ENCODE data around the gene SYVN1. TPM values are rescaled to one million over a fixed set of nuclear protein-coding genes. Genes with fewer than 3 reads are reported as not detected.

Gene SYVN1
- total RNA-seq, 1 experiment from 2014 or later, result 45.9 TPM

- peak overlapping the region; percentile 39 for H3K27ac ChIP-seq (ENCODE audit: low read depth, low read length)
- peaks cover 5 to 24% of the 10 kb centered on the region in 2 experiments; a peak in 3 of 4 replicates for H3K4me1 ChIP-seq (ENCODE audit: control insufficient read depth in 1 of 2, insufficient read depth in 2 of 2, low read length in 2 of 2)
- peak overlapping the region; percentile 31; the same call in 1 of the 2 replicates for H3K4me2 ChIP-seq (ENCODE audit: low read length)
- H3K27me3 ChIP-seq (ENCODE audit: insufficient read depth, low read length), result no peaks in the 10 kb centered on the region
- BruUV-seq (replicated peaks), result no TSS peak
- CTCF ChIA-PET, result no interaction called here
- no peak overlapping the region for H3K4me3 ChIP-seq (replicated peaks in 1 of 2; ENCODE audit: low read depth in 1 of 2, low read length in 2 of 2)
- TF ChIP-seq RAD21 (IDR thresholded peaks at IDR 0.05; ENCODE audit: low read depth), result peak; percentile 59
- TF ChIP-seq ELF1 (IDR thresholded peaks at IDR 0.05; ENCODE audit: borderline replicate concordance, low read depth), result no peak
- TF ChIP-seq, protein P1, sequence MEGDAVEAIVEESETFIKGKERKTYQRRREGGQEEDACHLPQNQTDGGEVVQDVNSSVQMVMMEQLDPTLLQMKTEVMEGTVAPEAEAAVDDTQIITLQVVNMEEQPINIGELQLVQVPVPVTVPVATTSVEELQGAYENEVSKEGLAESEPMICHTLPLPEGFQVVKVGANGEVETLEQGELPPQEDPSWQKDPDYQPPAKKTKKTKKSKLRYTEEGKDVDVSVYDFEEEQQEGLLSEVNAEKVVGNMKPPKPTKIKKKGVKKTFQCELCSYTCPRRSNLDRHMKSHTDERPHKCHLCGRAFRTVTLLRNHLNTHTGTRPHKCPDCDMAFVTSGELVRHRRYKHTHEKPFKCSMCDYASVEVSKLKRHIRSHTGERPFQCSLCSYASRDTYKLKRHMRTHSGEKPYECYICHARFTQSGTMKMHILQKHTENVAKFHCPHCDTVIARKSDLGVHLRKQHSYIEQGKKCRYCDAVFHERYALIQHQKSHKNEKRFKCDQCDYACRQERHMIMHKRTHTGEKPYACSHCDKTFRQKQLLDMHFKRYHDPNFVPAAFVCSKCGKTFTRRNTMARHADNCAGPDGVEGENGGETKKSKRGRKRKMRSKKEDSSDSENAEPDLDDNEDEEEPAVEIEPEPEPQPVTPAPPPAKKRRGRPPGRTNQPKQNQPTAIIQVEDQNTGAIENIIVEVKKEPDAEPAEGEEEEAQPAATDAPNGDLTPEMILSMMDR (IDR thresholded peaks at IDR 0.05 in 2 of 3, conservative IDR thresholded peaks at IDR 0.05 in 1 of 3; ENCODE audit: borderline replicate concordance in 1 of 3, insufficient read depth in 1 of 3, low read depth in 2 of 3, low read length in 2 of 3), result peak; percentile 52 to 83 (median 78); a peak in 5 of 6 replicates
- no peaks in the 10 kb centered on the region for H4K20me1 ChIP-seq (ENCODE audit: insufficient read depth)
- H3K9me3 ChIP-seq (ENCODE audit: control insufficient read depth in 1 of 2, insufficient read depth in 1 of 2, low read depth in 1 of 2, low read length in 2 of 2), result no peaks in the 10 kb centered on the region
- intact Hi-C loops (cut with micrococcal nuclease), result loop anchor here (5.0 kb wide), 1 partner anchor 66 kb away; the partner anchor contains the start of gene ARL2
- DNase-seq (ENCODE audit: low read depth, low spot score) (peak; percentile 29), ATAC-seq (peak; percentile 88)
- H3K9me2 ChIP-seq (ENCODE audit: insufficient read depth), result no peaks in the 10 kb centered on the region
- RAD21 ChIA-PET (ENCODE audit: low non-redundant PET in 1 of 2, low total read pairs in 2 of 2, uncharacterized antibody in 2 of 2, unreplicated experiment in 2 of 2), result no interaction called here
- H3K79me2 ChIP-seq (ENCODE audit: insufficient read depth, low read length), result peaks cover 65% of the 10 kb centered on the region
- peak overlapping the region; percentile 15; the same call in 1 of the 2 replicates for H3K9ac ChIP-seq (ENCODE audit: low read length)
- peaks cover 14 to 49% of the 10 kb centered on the region in 2 experiments; a peak in 2 of 4 replicates for H3K36me3 ChIP-seq (ENCODE audit: control insufficient read depth in 1 of 2, insufficient read depth in 2 of 2, low read length in 2 of 2)
- no peak overlapping the region for H2AFZ ChIP-seq (ENCODE audit: low read depth, low read length, poor library complexity, severe bottlenecking)
- POLR2A ChIA-PET, result interaction anchor here (0.8 kb wide), 1 partner anchor 34 kb away, joined by 3 read pairs; the partner anchor contains the start of gene TM7SF2
Observed at GRCh38 chr11:65078151-65078550, 56.2 kb downstream of the SYVN1 start.

DNA sequence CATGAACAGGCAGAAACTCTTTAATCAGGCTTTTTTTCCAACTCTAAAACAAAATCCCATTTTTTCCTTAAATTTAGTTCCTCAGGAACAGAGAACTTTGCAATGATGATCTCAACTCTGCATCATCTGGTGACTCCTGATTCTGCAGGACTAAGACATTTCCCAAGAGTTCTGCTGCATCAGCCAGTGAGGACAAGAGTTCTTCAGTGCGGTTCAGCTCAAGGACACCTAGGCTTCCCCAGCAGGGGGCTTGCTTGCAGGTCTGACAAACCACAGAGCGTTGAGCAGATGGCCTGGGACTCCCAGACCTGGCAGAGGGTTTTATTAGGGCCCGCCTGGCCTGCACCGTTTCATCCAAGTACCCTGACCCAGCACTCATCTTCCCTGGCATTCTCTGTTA, 56.9 kb downstream of the SYVN1 start:
- Histone ChIP-seq H3K27me3 (ENCODE audit: insufficient read depth, low read length) (no peaks in the 10 kb centered on the region), H3K27ac (ENCODE audit: low read depth, low read length) (no peak overlapping the region; the same call in 1 of the 2 replicates), H3K9me3 (ENCODE audit: control insufficient read depth in 1 of 2, insufficient read depth in 1 of 2, low read depth in 1 of 2, low read length in 2 of 2) (no peaks in the 10 kb centered on the region), H2AFZ (ENCODE audit: low read depth, low read length, poor library complexity, severe bottlenecking) (no peak overlapping the region), H3K4me2 (ENCODE audit: low read length) (no peak overlapping the region), H4K20me1 (ENCODE audit: insufficient read depth) (no peaks in the 10 kb centered on the region), H3K79me2 (ENCODE audit: insufficient read depth, low read length) (peaks cover 58% of the 10 kb centered on the region), H3K9ac (ENCODE audit: low read length) (no peak overlapping the region), H3K4me3 (replicated peaks in 1 of 2; ENCODE audit: low read depth in 1 of 2, low read length in 2 of 2) (no peak overlapping the region), H3K36me3 (ENCODE audit: control insufficient read depth in 1 of 2, insufficient read depth in 2 of 2, low read length in 2 of 2) (peaks cover 14 to 49% of the 10 kb centered on the region in 2 experiments; a peak in 2 of 4 replicates), H3K4me1 (ENCODE audit: control insufficient read depth in 1 of 2, insufficient read depth in 2 of 2, low read length in 2 of 2) (peaks cover 0 to 18% of the 10 kb centered on the region in 2 experiments; a peak in 3 of 4 replicates), H3K9me2 (ENCODE audit: insufficient read depth) (no peaks in the 10 kb centered on the region)
- BruUV-seq (replicated peaks), result no TSS peak
- RAD21 ChIA-PET (ENCODE audit: low non-redundant PET in 1 of 2, low total read pairs in 2 of 2, uncharacterized antibody in 2 of 2, unreplicated experiment in 2 of 2), result no interaction called here
- intact Hi-C loops (cut with micrococcal nuclease), result loop anchor here (5.0 kb wide), 1 partner anchor 65 kb away; the partner anchor contains the start of gene ARL2
- ATAC-seq, result peak; percentile 19; the same call in 1 of the 2 replicates
- DNase-seq (ENCODE audit: low read depth, low spot score), result no peak
- no peak for TF ChIP-seq RAD21 (IDR thresholded peaks at IDR 0.05; ENCODE audit: low read depth)
- TF ChIP-seq EZH2phosphoT487 (IDR thresholded peaks at IDR 0.05; ENCODE audit: borderline replicate concordance), result no peak
- CTCF ChIA-PET, result no interaction called here
- POLR2A ChIA-PET, result no interaction called here

Small RNAs within 50 kb of the gene (microRNA-seq; reads per million reads assigned to microRNA genes)
- gene MIR6751 (ENCODE audit: borderline number of aligned reads), result not detected

Other genes with a start within 250 kb of the SYVN1 start
- gene ATG2A, start 217.3 kb downstream of the SYVN1 start, total RNA-seq (2021; ENCODE audit: unreplicated experiment), result 24.7 TPM
- gene PPP2R5B, start 209.8 kb downstream of the SYVN1 start, total RNA-seq (2021; ENCODE audit: unreplicated experiment), result 10.9 TPM
- gene GPHA2, start 198.6 kb downstream of the SYVN1 start, total RNA-seq (2021; ENCODE audit: unreplicated experiment), result not detected
- gene MAJIN, start 162.4 kb downstream of the SYVN1 start, total RNA-seq (2021; ENCODE audit: unreplicated experiment), result not detected
- gene BATF2, start 137.5 kb downstream of the SYVN1 start, total RNA-seq (2021; ENCODE audit: unreplicated experiment), result 2.1 TPM
- 68.7 TPM for gene ARL2, start 120.4 kb downstream of the SYVN1 start, total RNA-seq (2021; ENCODE audit: unreplicated experiment)
- gene SNX15, start 107.1 kb downstream of the SYVN1 start, total RNA-seq (2021; ENCODE audit: unreplicated experiment), result 16.8 TPM
- 36.9 TPM for gene SAC3D1, start 93.3 kb downstream of the SYVN1 start, total RNA-seq (2021; ENCODE audit: unreplicated experiment)
- not detected for gene NAALADL1, start 76.0 kb downstream of the SYVN1 start, total RNA-seq (2021; ENCODE audit: unreplicated experiment)
- 72.1 TPM for gene CDCA5, start 50.5 kb downstream of the SYVN1 start, total RNA-seq (2021; ENCODE audit: unreplicated experiment)
- 35.3 TPM for gene ZFPL1, start 50.3 kb downstream of the SYVN1 start, total RNA-seq (2021; ENCODE audit: unreplicated experiment)
- 89.5 TPM for gene VPS51, start 38.3 kb downstream of the SYVN1 start, total RNA-seq (2021; ENCODE audit: unreplicated experiment)
- 52.9 TPM for gene TM7SF2, start 22.6 kb downstream of the SYVN1 start, total RNA-seq (2021; ENCODE audit: unreplicated experiment)
- gene ZNHIT2, start 16.8 kb downstream of the SYVN1 start, total RNA-seq (2021; ENCODE audit: unreplicated experiment), result 18.8 TPM
- gene FAU, start 12.4 kb downstream of the SYVN1 start, total RNA-seq (2021; ENCODE audit: unreplicated experiment), result 1,073 TPM
- gene MRPL49, start 12.2 kb downstream of the SYVN1 start, total RNA-seq (2021; ENCODE audit: unreplicated experiment), result 77.5 TPM
- gene SPDYC, start 35.7 kb upstream of the SYVN1 start, total RNA-seq (2021; ENCODE audit: unreplicated experiment), result 1.2 TPM
- gene CAPN1, start 47.4 kb upstream of the SYVN1 start, total RNA-seq (2021; ENCODE audit: unreplicated experiment), result 279 TPM
- gene POLA2, start 127.4 kb upstream of the SYVN1 start, total RNA-seq (2021; ENCODE audit: unreplicated experiment), result 20.0 TPM
- 15.4 TPM for gene CDC42EP2, start 180.3 kb upstream of the SYVN1 start, total RNA-seq (2021; ENCODE audit: unreplicated experiment)
- gene DPF2, start 199.3 kb upstream of the SYVN1 start, total RNA-seq (2021; ENCODE audit: unreplicated experiment), result 72.0 TPM
- 2.4 TPM for gene TIGD3, start 220.2 kb upstream of the SYVN1 start, total RNA-seq (2021; ENCODE audit: unreplicated experiment)
- 3.9 TPM for gene SLC25A45, start 248.1 kb upstream of the SYVN1 start, total RNA-seq (2021; ENCODE audit: unreplicated experiment)